K562 (cell line): Measurements from ENCODE around the gene NSMCE1. TPM values are rescaled to one million over a fixed set of nuclear protein-coding genes. Genes with fewer than 3 reads are reported as not detected.
A peak's percentile ranks its signal among the peaks of the same experiment; 100 is the strongest.

Experiments used
- CCNT2 ChIP-seq: IDR thresholded peaks from 2 replicates; pipeline ENCODE4 v1.6.1; 2011; ENCODE audit warnings: borderline replicate concordance, low read depth, mild to moderate bottlenecking, moderate library complexity, mixed read lengths, low read length; ENCODE audit not compliant: insufficient read length; ENCODE audit errors: extremely low read depth
- HDAC2 ChIP-seq: fragments of 450-650 bp; IDR thresholded peaks from 2 replicates; pipeline ENCODE4 v1.6.1; 2016; ENCODE audit warnings: mild to moderate bottlenecking
- KLF6 ChIP-seq: fragments of 250-450 bp; sonication (Bioruptor Pico); IDR thresholded peaks from 2 replicates; pipeline ENCODE4 v1.4.0; 2020; ENCODE audit warnings: mild to moderate bottlenecking, moderate library complexity, borderline replicate concordance
- NFIC ChIP-seq: fragments of 450-650 bp; IDR thresholded peaks from 2 replicates; pipeline ENCODE4 v1.6.1; 2017; ENCODE audit warnings: mild to moderate bottlenecking, inconsistent platforms
- NFRKB ChIP-seq: fragments of 450-650 bp; IDR thresholded peaks from 2 replicates; pipeline ENCODE4 v1.6.1; 2016; ENCODE audit warnings: low read depth
- RFX1 ChIP-seq: fragments of 450-650 bp; IDR thresholded peaks from 2 replicates; pipeline ENCODE4 v1.6.1; 2016; ENCODE audit warnings: mild to moderate bottlenecking, moderate library complexity
- SMAD3 ChIP-seq: fragments of 450-650 bp; formaldehyde crosslinking; conservative IDR thresholded peaks from 2 replicates; pipeline ENCODE4 v1.4.0; 2020; ENCODE audit warnings: mild to moderate bottlenecking
- SMARCA4 ChIP-seq: fragments of 450-650 bp; IDR thresholded peaks from 2 replicates; pipeline ENCODE4 v1.6.1; 2016
- STAT5A ChIP-seq: IDR thresholded peaks from 2 replicates; pipeline ENCODE4 v1.6.1; 2012; ENCODE audit warnings: low read length, inconsistent platforms, borderline replicate concordance
- TAF1 ChIP-seq: IDR thresholded peaks from 2 replicates; pipeline ENCODE4 v1.6.1; 2011; ENCODE audit warnings: mild to moderate bottlenecking, low read length, moderate library complexity; ENCODE audit not compliant: insufficient read depth, control insufficient read depth, severe bottlenecking; ENCODE audit errors: extremely low read depth
- TAL1 ChIP-seq: fragments of 450-650 bp; IDR thresholded peaks from 2 replicates; pipeline ENCODE4 v1.6.1; 2016; ENCODE audit warnings: mild to moderate bottlenecking
- ZFP30 ChIP-seq: fragments of 250-450 bp; sonication (Bioruptor Pico); IDR thresholded peaks from 2 replicates; pipeline ENCODE4 v1.8.0; 2022; ENCODE audit warnings: moderate library complexity, mild to moderate bottlenecking, inconsistent platforms, borderline replicate concordance
- ZNF316 ChIP-seq: fragments of 450-650 bp; IDR thresholded peaks from 2 replicates; pipeline ENCODE4 v1.6.1; 2016
- polyA plus RNA-seq, 8 experiments: library from polyadenylated mRNA; depleted of rRNA in 4 of 8; stranded (reverse) in 5 of 8; unstranded in 3 of 8; fragments of >200 nt; fragmentation: Nextera tagmentation in 2 of 8; fragmentation: Illumina TruSeq in 1 of 8; extraction: Ambion mirVana in 2 of 8; extraction: Trizol in 1 of 8; gene quantifications; 2 replicates each; pipeline versions ENCODE4 v1.2.1 to v1.2.3, GENCODE V29; 2011 to 2014; ENCODE audit warnings: inconsistent platforms in 1 of 8, missing spikeins in 1 of 8
- total RNA-seq, 7 experiments: library from RNA; depleted of rRNA in 6 of 7; stranded (reverse); fragments of >200 nt in 6 of 7; fragmentation: Illumina TruSeq in 2 of 7; extraction: Trizol in 2 of 7; gene quantifications; 2 replicates each; pipeline versions ENCODE4 v1.2.1 to v1.2.3, GENCODE V29; 2011 to 2021; ENCODE audit warnings: low replicate concordance in 1 of 7
- TF ChIP-seq, protein P1 (sequence below): fragments of 450-650 bp; formaldehyde crosslinking; conservative IDR thresholded peaks from 2 replicates; pipeline ENCODE4 v1.4.0; 2022; ENCODE audit warnings: mild to moderate bottlenecking, missing genetic modification characterization
- TF ChIP-seq, protein P2 (sequence below): IDR thresholded peaks from 2 replicates; pipeline ENCODE4 v1.6.1; 2014; ENCODE audit warnings: antibody characterized with exemption
- TF ChIP-seq, protein P3 (sequence below): fragments of 250-450 bp; sonication (Bioruptor Pico); IDR thresholded peaks from 2 replicates; pipeline ENCODE4 v1.5.0; 2021
- TF ChIP-seq, protein P4 (sequence below): sonication (generic); formaldehyde crosslinking; IDR thresholded peaks from 2 replicates; pipeline ENCODE4 v1.8.1; 2023; ENCODE audit warnings: mild to moderate bottlenecking, missing genetic modification reagents
- TF ChIP-seq, protein P5 (sequence below): sonication (generic); formaldehyde crosslinking; IDR thresholded peaks from 2 replicates; pipeline ENCODE4 v1.8.1; 2023; ENCODE audit warnings: mild to moderate bottlenecking, missing genetic modification reagents
- TF ChIP-seq, protein P6 (sequence below): fragments of 250-450 bp; sonication (Bioruptor Pico); IDR thresholded peaks from 2 replicates; pipeline ENCODE4 v1.4.0; 2020; ENCODE audit warnings: mild to moderate bottlenecking, moderate library complexity

NSMCE1 gene
- total and polyA plus RNA-seq, 9 of the 15 experiments (the other 6 are each of a cell fraction or from before 2014, with no cell fraction given), result 52.1 to 163 (median 61.5) TPM

DNA sequence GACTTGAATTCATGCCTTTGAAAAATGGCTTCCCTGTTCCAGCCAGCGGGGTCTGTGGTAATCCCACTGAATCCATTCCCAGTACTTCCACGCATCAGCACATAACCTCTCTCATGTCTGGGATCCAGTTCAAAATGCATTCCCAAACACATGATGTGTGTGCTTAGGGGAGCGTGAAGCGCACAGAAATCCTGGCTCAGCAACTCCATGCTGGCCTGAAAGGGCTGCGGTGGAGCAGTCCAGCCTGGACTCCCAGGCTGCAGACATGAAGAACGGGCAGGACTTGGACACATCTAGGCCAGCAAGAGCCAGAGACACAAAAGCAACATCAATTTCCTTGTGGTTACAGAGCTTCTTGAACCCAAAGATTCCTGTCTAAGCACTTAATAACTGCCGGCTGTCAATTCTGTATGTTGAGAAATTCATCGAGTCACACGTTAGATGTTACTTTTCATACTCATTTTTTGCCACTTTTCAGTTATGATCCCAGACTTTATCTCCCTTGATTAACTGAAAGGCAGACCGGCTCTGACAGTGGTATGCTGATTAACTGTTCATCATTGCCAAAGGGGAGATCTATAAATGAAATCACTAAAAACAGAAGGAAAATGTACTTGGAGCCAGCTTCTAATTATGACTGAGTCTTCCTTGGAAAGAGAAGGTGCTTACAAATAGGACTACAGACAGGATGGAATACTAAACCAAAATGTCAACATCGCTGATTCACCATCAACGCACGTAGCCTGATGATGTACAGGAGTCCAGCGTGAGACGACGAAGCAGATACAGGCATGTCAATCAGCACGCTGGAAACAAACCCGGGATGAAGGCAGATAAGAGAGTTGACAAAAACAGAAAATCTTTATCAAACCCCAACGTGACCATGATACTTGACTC, 23.0 kb downstream of the NSMCE1 start (continued):
- TF ChIP-seq SMAD3 (CRISPR knock-in tag), result 0 out of 2 replicates have a peak, but pooled peaks have one; percentile 38
- TF ChIP-seq, protein P1, sequence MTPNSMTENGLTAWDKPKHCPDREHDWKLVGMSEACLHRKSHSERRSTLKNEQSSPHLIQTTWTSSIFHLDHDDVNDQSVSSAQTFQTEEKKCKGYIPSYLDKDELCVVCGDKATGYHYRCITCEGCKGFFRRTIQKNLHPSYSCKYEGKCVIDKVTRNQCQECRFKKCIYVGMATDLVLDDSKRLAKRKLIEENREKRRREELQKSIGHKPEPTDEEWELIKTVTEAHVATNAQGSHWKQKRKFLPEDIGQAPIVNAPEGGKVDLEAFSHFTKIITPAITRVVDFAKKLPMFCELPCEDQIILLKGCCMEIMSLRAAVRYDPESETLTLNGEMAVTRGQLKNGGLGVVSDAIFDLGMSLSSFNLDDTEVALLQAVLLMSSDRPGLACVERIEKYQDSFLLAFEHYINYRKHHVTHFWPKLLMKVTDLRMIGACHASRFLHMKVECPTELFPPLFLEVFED, result no peak
- TF ChIP-seq, protein P2, sequence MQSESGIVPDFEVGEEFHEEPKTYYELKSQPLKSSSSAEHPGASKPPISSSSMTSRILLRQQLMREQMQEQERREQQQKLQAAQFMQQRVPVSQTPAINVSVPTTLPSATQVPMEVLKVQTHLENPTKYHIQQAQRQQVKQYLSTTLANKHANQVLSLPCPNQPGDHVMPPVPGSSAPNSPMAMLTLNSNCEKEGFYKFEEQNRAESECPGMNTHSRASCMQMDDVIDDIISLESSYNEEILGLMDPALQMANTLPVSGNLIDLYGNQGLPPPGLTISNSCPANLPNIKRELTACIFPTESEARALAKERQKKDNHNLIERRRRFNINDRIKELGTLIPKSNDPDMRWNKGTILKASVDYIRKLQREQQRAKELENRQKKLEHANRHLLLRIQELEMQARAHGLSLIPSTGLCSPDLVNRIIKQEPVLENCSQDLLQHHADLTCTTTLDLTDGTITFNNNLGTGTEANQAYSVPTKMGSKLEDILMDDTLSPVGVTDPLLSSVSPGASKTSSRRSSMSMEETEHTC, result no peak
- no peak for TF ChIP-seq TAF1
- TF ChIP-seq, protein P3, sequence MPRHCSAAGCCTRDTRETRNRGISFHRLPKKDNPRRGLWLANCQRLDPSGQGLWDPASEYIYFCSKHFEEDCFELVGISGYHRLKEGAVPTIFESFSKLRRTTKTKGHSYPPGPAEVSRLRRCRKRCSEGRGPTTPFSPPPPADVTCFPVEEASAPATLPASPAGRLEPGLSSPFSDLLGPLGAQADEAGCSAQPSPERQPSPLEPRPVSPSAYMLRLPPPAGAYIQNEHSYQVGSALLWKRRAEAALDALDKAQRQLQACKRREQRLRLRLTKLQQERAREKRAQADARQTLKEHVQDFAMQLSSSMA (CRISPR knock-in tag), result no peak
- no peak for TF ChIP-seq ZFP30 (CRISPR knock-in tag)
- TF ChIP-seq KLF6 (CRISPR knock-in tag), result no peak
- TF ChIP-seq, protein P4, sequence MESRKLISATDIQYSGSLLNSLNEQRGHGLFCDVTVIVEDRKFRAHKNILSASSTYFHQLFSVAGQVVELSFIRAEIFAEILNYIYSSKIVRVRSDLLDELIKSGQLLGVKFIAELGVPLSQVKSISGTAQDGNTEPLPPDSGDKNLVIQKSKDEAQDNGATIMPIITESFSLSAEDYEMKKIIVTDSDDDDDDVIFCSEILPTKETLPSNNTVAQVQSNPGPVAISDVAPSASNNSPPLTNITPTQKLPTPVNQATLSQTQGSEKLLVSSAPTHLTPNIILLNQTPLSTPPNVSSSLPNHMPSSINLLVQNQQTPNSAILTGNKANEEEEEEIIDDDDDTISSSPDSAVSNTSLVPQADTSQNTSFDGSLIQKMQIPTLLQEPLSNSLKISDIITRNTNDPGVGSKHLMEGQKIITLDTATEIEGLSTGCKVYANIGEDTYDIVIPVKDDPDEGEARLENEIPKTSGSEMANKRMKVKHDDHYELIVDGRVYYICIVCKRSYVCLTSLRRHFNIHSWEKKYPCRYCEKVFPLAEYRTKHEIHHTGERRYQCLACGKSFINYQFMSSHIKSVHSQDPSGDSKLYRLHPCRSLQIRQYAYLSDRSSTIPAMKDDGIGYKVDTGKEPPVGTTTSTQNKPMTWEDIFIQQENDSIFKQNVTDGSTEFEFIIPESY (CRISPR knock-in tag), result no peak
- peak; percentile 62; the same call in 1 of the 2 replicates for TF ChIP-seq HDAC2
- no peak for TF ChIP-seq RFX1
- TF ChIP-seq NFRKB, result no peak
- TF ChIP-seq STAT5A, result no peak
- peak; percentile 63 for TF ChIP-seq CCNT2
- peak; percentile 85 for TF ChIP-seq SMARCA4
- TF ChIP-seq, protein P5, sequence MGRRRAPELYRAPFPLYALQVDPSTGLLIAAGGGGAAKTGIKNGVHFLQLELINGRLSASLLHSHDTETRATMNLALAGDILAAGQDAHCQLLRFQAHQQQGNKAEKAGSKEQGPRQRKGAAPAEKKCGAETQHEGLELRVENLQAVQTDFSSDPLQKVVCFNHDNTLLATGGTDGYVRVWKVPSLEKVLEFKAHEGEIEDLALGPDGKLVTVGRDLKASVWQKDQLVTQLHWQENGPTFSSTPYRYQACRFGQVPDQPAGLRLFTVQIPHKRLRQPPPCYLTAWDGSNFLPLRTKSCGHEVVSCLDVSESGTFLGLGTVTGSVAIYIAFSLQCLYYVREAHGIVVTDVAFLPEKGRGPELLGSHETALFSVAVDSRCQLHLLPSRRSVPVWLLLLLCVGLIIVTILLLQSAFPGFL (CRISPR knock-in tag), result no peak
- TF ChIP-seq, protein P6, sequence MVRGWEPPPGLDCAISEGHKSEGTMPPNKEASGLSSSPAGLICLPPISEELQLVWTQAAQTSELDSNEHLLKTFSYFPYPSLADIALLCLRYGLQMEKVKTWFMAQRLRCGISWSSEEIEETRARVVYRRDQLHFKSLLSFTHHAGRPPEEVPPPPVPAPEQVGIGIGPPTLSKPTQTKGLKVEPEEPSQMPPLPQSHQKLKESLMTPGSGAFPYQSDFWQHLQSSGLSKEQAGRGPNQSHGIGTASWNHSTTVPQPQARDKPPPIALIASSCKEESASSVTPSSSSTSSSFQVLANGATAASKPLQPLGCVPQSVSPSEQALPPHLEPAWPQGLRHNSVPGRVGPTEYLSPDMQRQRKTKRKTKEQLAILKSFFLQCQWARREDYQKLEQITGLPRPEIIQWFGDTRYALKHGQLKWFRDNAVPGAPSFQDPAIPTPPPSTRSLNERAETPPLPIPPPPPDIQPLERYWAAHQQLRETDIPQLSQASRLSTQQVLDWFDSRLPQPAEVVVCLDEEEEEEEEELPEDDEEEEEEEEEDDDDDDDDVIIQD (CRISPR knock-in tag), result no peak
- peak; percentile 18; the same call in 1 of the 2 replicates for TF ChIP-seq ZNF316
- peak; percentile 38; the same call in 1 of the 2 replicates for TF ChIP-seq NFIC
- peak; percentile 37; the same call in 1 of the 2 replicates for TF ChIP-seq TAL1
